ENCODE data around the gene ZIC4. TPM values are rescaled to one million over a fixed set of nuclear protein-coding genes. Genes with fewer than 3 reads are reported as not detected.

The ZIC4 gene
- polyA plus RNA-seq, 1 of the 3 experiments (the other 2 are of a cell fraction) = 1.3 TPM

GRCh38 chr3:147425388-147425850 is 19.1 kb upstream of the ZIC4 start (continued):
- TF ChIP-seq GABPA (IDR thresholded peaks at IDR 0.05; ENCODE audit: low read depth) = no peak

GRCh38 chr3:147424581-147425387 is 18.4 kb upstream of the ZIC4 start:
- TF ChIP-seq YY1 (IDR thresholded peaks at IDR 0.05; ENCODE audit: low read depth) (no peak), SIN3A (IDR thresholded peaks at IDR 0.05; ENCODE audit: borderline replicate concordance, low read depth, low read length) (no peak), EZH2phosphoT487 (IDR thresholded peaks at IDR 0.05; ENCODE audit: borderline replicate concordance, low read depth) (no peak)
- no peaks in the 10 kb centered on the region for H3K79me2 ChIP-seq (ENCODE audit: insufficient read depth)
- DNase-seq = no peak
- no peaks in the 10 kb centered on the region for H3K36me3 ChIP-seq (replicated peaks in 1 of 2; ENCODE audit: control insufficient read depth in 1 of 2, insufficient read depth in 2 of 2, low read length in 1 of 2)
- H3K4me2 ChIP-seq = no peak overlapping the region
- no peaks in the 10 kb centered on the region for H4K20me1 ChIP-seq (ENCODE audit: insufficient read depth)
- no peak overlapping the region for H2AFZ ChIP-seq (ENCODE audit: low read depth)
- no peaks in the 10 kb centered on the region for H3K9me2 ChIP-seq
- no peak overlapping the region for H3K9ac ChIP-seq
- WGBS (ENCODE audit: low lambda C conversion rate) = 36% methylated on average over 14 of the region's 14 CpGs
- H3K9me3 ChIP-seq = no peaks in the 10 kb centered on the region
- H3F3A ChIP-seq (replicated peaks; ENCODE audit: insufficient read depth) = no peaks in the 10 kb centered on the region
- ChIA-PET POLR2A (no interaction called here), CTCF (no interaction called here)
- H3K27me3 ChIP-seq (ENCODE audit: insufficient read depth) = peaks cover 50% of the 10 kb centered on the region
- H3K4me1 ChIP-seq (ENCODE audit: control insufficient read depth in 1 of 2, insufficient read depth in 2 of 2, low read depth in 1 of 2, low read length in 1 of 2) = no peaks in the 10 kb centered on the region
- H3K27ac ChIP-seq (ENCODE audit: low read depth in 2 of 2, low read length in 1 of 2) = no peak overlapping the region
- no peak overlapping the region for H3K4me3 ChIP-seq (ENCODE audit: low read depth in 2 of 2, low read length in 1 of 2)

GRCh38 chr3:147423798-147424580 is 17.6 kb upstream of the ZIC4 start:
- TF ChIP-seq TCF12 (IDR thresholded peaks at IDR 0.05) (no peak), MXI1 (IDR thresholded peaks at IDR 0.05; ENCODE audit: low read depth, low read length) (no peak), FOXJ3 (CRISPR knock-in tag; IDR thresholded peaks at IDR 0.05) (no peak), JUND (IDR thresholded peaks at IDR 0.05) (no peak)

GRCh38 chr3:147423537-147423797 is 17.1 kb upstream of the ZIC4 start:
- Histone ChIP-seq H3K27me3 (ENCODE audit: insufficient read depth) (peaks cover 63% of the 10 kb centered on the region), H3K9me3 (no peaks in the 10 kb centered on the region), H3K4me1 (ENCODE audit: control insufficient read depth in 1 of 2, insufficient read depth in 2 of 2, low read depth in 1 of 2, low read length in 1 of 2) (no peaks in the 10 kb centered on the region; a peak in 1 of 4 replicates), H3K4me2 (no peak overlapping the region), H3K36me3 (replicated peaks in 1 of 2; ENCODE audit: control insufficient read depth in 1 of 2, insufficient read depth in 2 of 2, low read length in 1 of 2) (no peaks in the 10 kb centered on the region), H3K9ac (no peak overlapping the region), H3K9me2 (no peaks in the 10 kb centered on the region), H4K20me1 (ENCODE audit: insufficient read depth) (no peaks in the 10 kb centered on the region), H3K79me2 (ENCODE audit: insufficient read depth) (no peaks in the 10 kb centered on the region), H3K27ac (ENCODE audit: low read depth in 2 of 2, low read length in 1 of 2) (no peak overlapping the region), H3F3A (replicated peaks; ENCODE audit: insufficient read depth) (no peaks in the 10 kb centered on the region), H3K4me3 (ENCODE audit: low read depth in 2 of 2, low read length in 1 of 2) (no peak overlapping the region), H2AFZ (ENCODE audit: low read depth) (no peak overlapping the region)
- no peak for DNase-seq
- ChIA-PET CTCF (no interaction called here), POLR2A (no interaction called here)
- WGBS (ENCODE audit: low lambda C conversion rate) = 51% methylated on average over 3 of the region's 3 CpGs
- TF ChIP-seq ELF1 (IDR thresholded peaks at IDR 0.05) (no peak), SMC3 (IDR thresholded peaks at IDR 0.05; ENCODE audit: low read depth, low read length) (no peak), MEF2A (IDR thresholded peaks at IDR 0.05; ENCODE audit: borderline replicate concordance, low read depth) (no peak), MXI1 (IDR thresholded peaks at IDR 0.05; ENCODE audit: low read depth, low read length) (no peak), RFX5 (IDR thresholded peaks at IDR 0.05; ENCODE audit: low read length) (no peak), SIN3A (IDR thresholded peaks at IDR 0.05; ENCODE audit: borderline replicate concordance, low read depth, low read length) (no peak), YY1 (IDR thresholded peaks at IDR 0.05; ENCODE audit: low read depth) (no peak), IRF3 (IDR thresholded peaks at IDR 0.05; ENCODE audit: low read depth, low read length) (no peak), TCF12 (IDR thresholded peaks at IDR 0.05) (no peak), EZH2phosphoT487 (IDR thresholded peaks at IDR 0.05; ENCODE audit: borderline replicate concordance, low read depth) (no peak), ZBTB33 (IDR thresholded peaks at IDR 0.05; ENCODE audit: borderline replicate concordance, low read depth) (no peak), JUND (IDR thresholded peaks at IDR 0.05) (no peak), FOXJ3 (CRISPR knock-in tag; IDR thresholded peaks at IDR 0.05) (no peak), CHD2 (IDR thresholded peaks at IDR 0.05; ENCODE audit: low read length, partially characterized antibody) (no peak)

More at GRCh38 chr3:147423798-147424580, 17.6 kb upstream of the ZIC4 start:
- no peaks in the 10 kb centered on the region for H3K79me2 ChIP-seq (ENCODE audit: insufficient read depth)
- ChIA-PET POLR2A (no interaction called here), CTCF (no interaction called here)
- no peak overlapping the region for H2AFZ ChIP-seq (ENCODE audit: low read depth)
- H3K9ac ChIP-seq = no peak overlapping the region
- peaks cover 58% of the 10 kb centered on the region for H3K27me3 ChIP-seq (ENCODE audit: insufficient read depth)
- no peaks in the 10 kb centered on the region for H3K9me3 ChIP-seq
- no peaks in the 10 kb centered on the region for H3F3A ChIP-seq (replicated peaks; ENCODE audit: insufficient read depth)
- H4K20me1 ChIP-seq (ENCODE audit: insufficient read depth) = no peaks in the 10 kb centered on the region
- H3K36me3 ChIP-seq (replicated peaks in 1 of 2; ENCODE audit: control insufficient read depth in 1 of 2, insufficient read depth in 2 of 2, low read length in 1 of 2) = no peaks in the 10 kb centered on the region
- H3K4me2 ChIP-seq = no peak overlapping the region
- H3K9me2 ChIP-seq = no peaks in the 10 kb centered on the region
- DNase-seq = no peak
- H3K4me1 ChIP-seq (ENCODE audit: control insufficient read depth in 1 of 2, insufficient read depth in 2 of 2, low read depth in 1 of 2, low read length in 1 of 2) = no peaks in the 10 kb centered on the region; a peak in 1 of 4 replicates
- H3K27ac ChIP-seq (ENCODE audit: low read depth in 2 of 2, low read length in 1 of 2) = no peak overlapping the region
- WGBS (ENCODE audit: low lambda C conversion rate) = 40% methylated on average over 30 of the region's 33 CpGs
- no peak overlapping the region for H3K4me3 ChIP-seq (ENCODE audit: low read depth in 2 of 2, low read length in 1 of 2)
